Stimulated activated effector memory CD8-positive, alpha-beta T cell treated with anti-CD3 and anti-CD28 coated beads, Interleukin-12 subunit alpha, Interleukin-12 subunit beta, amount 100 ng/mL, for 72 hours (primary cell): ENCODE results near the gene FBXO15.

Source experiments
- ATAC-seq: fragments of 150-1000 bp; cut with Tn5 transposase; 2 replicates; pipeline ENCODE4 v1.10.0; 2021
- DNase-seq, 2 donors: peaks; one replicate each; pipeline ENCODE4 v3.0.0; 2021 to 2022; ENCODE audit warnings: low spot score in 2 of 2
- H3K27ac Mint-ChIP-seq: one replicate; pipeline ENCODE4 v1.8.0; 2022; ENCODE audit warnings: mild to moderate bottlenecking, mixed read lengths
- H3K36me3 Mint-ChIP-seq: one replicate; pipeline ENCODE4 v1.8.0; 2022; ENCODE audit warnings: mild to moderate bottlenecking, mixed read lengths
- H3K4me1 Mint-ChIP-seq: one replicate; pipeline ENCODE4 v1.8.0; 2022; ENCODE audit warnings: mixed read lengths
- H3K4me3 Mint-ChIP-seq: one replicate; pipeline ENCODE4 v1.8.0; 2022; ENCODE audit warnings: mild to moderate bottlenecking, mixed read lengths
- H3K9me3 Mint-ChIP-seq: one replicate; pipeline ENCODE4 v1.8.0; 2022; ENCODE audit warnings: mixed read lengths

Gene FBXO15

DNA sequence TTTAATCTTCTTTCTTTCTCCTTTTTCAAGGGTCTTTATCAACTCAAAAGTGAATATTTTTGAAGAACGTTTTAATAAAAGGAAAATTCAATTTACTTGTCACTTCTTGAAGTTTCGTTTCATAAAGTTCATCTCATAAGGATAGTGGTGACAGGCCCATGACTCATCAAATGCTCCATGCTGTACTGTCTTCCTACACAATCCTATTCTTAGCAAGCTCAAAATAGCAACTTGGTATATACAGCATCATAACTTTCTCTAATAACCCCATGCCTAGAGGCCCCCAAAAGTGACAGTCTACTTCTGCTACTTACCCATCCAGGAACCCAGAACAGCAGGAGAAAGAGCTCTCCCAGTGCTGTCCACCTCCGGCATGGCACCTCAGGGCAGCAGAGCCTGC is 7.7 kb downstream of the FBXO15 start:
- Mint-ChIP-seq H3K27ac (peak overlapping the region; percentile 67), H3K4me3 (peak overlapping the region; percentile 57), H3K9me3 (no peaks in the 10 kb centered on the region), H3K36me3 (no peaks in the 10 kb centered on the region), H3K4me1 (peaks cover 18% of the 10 kb centered on the region)
- ATAC-seq (peak; percentile 99), DNase-seq (no peak)

DNA sequence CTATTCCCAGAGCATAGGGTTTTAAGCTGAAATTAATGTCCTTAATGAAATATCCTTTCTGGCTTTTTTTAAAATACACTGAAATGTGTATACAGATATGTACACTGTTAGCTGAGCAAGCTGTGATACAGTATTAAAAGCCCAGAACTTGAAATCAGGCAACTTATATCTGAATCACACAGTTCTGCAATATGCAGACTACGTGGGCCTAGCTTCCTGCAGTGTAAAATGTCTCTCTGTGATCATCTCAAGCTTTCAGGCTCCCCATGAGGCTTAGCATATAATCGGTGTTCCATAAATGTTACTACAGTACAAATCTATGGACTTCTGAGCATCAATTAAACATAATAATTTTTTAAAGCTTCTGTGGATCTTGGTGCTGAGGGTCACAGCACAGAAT is 8.2 kb downstream of the FBXO15 start:
- DNase-seq (no peak), ATAC-seq (peak; percentile 55)
- H3K4me1 Mint-ChIP-seq = peaks cover 18% of the 10 kb centered on the region
- no peaks in the 10 kb centered on the region for H3K36me3 Mint-ChIP-seq
- H3K9me3 Mint-ChIP-seq = no peaks in the 10 kb centered on the region
- peak overlapping the region; percentile 57 for H3K4me3 Mint-ChIP-seq
- H3K27ac Mint-ChIP-seq = peak overlapping the region; percentile 67

DNA sequence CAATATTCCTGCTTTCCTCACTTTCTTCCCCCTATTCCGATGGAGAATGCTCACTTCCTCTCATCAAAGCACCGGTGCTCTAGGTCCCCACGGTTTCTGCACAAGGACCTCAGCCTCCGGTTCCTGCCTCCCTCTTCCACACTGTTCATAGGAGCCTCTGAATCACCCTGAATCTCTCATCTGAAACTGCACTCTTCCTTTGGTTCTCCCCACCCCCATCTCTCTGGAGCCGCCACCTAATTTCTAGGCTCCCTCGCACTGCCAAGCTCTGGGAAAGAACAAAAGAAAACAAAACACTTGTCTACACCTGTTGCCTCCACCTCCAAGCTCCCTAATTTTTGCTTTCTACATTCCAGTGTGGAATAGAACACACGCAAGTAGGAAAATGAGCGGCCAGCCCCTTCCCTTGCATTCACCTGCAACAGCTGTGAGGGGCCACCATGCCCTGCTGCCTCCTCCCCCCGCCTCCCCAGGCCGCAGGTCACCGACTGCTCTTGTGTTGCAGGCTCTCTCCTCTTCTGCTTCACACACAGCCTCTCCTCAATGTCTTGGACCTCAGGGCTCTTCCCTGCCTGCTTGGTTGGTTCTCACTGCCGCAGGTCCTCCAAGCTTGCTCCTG is 9.6 kb downstream of the FBXO15 start:
- Mint-ChIP-seq H3K27ac (no peak overlapping the region), H3K9me3 (no peaks in the 10 kb centered on the region)
- DNase-seq = no peak

DNA sequence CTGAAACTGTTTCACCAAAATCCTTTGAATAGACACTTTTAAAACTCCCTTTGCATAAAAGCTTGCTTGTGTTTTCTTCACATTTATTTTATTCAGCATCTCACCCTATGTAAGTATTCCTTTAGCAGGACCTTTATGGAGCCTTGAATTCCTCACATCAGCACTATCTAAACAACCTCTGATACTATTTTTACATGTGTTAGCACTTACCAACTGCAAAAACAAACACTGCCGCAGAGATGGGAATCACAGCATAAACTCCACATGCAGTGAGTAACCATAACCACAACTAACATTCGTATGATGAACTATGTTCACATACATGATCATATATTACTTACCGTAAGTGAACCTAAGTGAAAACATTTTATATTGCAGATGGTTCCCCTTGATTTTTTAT is 15.4 kb downstream of the FBXO15 start:
- H3K36me3 Mint-ChIP-seq = no peaks in the 10 kb centered on the region
- no peak overlapping the region for H3K27ac Mint-ChIP-seq
- no peaks in the 10 kb centered on the region for H3K4me1 Mint-ChIP-seq
- no peaks in the 10 kb centered on the region for H3K9me3 Mint-ChIP-seq
- DNase-seq (no peak), ATAC-seq (no peak)
- H3K4me3 Mint-ChIP-seq = no peak overlapping the region

More for the DNA sequence above, 9.6 kb downstream of the FBXO15 start:
- Mint-ChIP-seq H3K4me3 (no peak overlapping the region), H3K4me1 (peaks cover 18% of the 10 kb centered on the region), H3K36me3 (no peaks in the 10 kb centered on the region)
- no peak for ATAC-seq

DNA sequence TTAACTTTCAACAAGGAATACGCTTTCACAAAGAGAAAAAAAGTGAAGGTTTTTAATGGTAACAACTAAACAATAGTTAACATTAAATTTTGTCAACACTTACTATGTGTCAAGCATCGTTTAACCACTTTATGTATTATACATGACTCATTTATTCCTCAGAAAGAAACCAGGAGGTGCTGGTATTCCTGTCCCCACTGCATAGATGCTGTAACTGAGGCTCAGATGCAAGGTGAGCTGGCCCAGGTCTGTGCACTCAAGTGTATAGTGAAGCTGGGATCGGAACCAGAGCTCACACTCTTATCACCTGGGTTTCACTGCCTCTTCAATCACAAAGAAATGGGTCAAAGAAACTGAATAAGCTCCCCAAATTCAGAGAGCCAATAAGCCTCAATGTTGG is 16.5 kb downstream of the FBXO15 start:
- Mint-ChIP-seq H3K27ac (no peak overlapping the region), H3K4me1 (no peaks in the 10 kb centered on the region), H3K36me3 (no peaks in the 10 kb centered on the region), H3K4me3 (no peak overlapping the region), H3K9me3 (no peaks in the 10 kb centered on the region)
- ATAC-seq = no peak
- DNase-seq = no peak

DNA sequence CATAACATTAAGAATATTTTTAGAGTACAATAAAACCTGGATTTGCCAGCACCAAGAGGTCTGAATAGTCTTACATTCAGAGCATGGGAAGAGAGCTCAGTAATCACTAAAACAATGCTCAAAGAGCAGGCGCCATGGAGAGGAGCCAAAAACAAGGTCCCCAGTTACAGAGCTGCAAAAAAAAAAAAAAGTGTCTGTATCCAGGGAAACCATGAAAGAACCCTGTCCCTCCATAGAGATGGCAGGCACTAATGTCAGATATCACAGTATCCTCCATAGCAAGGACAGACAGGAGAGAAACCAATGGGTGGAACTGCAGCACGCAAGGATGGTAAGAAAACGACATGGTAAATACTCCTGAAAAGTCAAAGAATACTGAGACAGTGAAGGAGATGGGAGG is 19.5 kb downstream of the FBXO15 start:
- H3K36me3 Mint-ChIP-seq = no peaks in the 10 kb centered on the region

DNA sequence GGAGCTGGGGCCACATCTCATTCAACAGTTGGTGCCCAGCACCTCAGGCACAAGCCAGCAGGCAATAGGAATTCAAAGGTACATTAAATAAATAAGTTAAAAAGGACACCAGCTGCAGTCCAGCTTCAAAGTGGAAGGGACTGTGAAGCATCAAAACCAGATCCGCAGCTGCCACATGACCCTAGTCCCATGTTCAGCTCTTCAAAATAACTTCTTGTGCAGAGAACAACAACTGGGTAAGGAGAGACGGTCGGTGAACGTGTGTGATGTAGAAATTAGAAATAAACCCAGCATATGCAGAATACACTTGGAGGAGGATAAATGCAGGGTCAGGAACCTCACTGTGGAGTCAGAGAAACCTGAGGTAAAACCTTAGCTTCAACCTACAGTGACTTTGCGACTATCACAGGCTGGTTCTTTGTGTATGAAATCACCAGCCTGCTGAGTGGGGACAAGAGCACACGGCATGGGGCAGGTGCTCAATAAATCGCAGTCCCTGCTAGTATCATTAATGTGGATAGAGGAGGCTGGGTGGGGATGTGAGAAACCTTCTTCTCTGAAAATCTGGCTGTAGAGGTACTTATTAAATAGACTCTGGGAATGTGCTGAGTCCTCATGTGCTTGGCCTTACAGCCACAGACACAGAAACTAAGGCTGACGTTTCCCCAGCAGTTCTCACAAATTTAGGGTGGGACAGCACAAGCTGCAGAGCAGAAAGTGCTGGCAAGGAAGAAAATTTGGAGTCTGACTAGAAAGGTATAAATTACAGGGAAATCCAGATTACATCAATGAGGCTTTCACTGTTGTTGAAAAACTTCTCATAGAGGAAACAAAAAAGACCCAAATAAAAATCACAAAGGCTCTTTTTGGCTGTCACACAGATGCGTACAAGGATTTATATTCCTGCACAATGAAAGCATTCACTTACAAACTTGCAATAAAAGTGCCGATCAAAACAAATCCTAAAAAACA is 20.7 kb downstream of the FBXO15 start:
- no peak for ATAC-seq
- no peak for DNase-seq
- no peaks in the 10 kb centered on the region for H3K4me1 Mint-ChIP-seq
- H3K36me3 Mint-ChIP-seq = no peaks in the 10 kb centered on the region
- no peak overlapping the region for H3K4me3 Mint-ChIP-seq
- H3K27ac Mint-ChIP-seq = no peak overlapping the region
- no peaks in the 10 kb centered on the region for H3K9me3 Mint-ChIP-seq

More for the DNA sequence above, 19.5 kb downstream of the FBXO15 start:
- no peak for ATAC-seq
- Mint-ChIP-seq H3K27ac (no peak overlapping the region), H3K4me1 (no peaks in the 10 kb centered on the region), H3K4me3 (no peak overlapping the region), H3K9me3 (no peaks in the 10 kb centered on the region)
- no peak for DNase-seq

DNA sequence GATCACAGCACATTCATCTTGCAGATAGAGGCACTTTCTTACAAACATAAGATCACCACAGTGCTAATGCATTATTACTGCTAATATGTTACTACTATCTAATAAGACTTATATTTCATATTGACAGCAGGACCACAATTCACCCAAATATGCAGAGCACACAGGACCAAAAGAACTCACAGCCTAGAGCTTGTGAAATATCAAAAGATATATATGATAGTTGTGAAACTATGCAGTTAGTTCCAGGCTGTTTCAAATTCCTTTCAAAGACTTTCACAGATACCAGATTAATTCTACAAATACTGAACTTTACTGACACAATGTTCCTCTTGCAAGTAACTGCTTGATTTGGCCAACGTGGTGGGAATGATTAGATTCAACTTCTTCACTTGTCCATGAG is 23.0 kb downstream of the FBXO15 start:
- DNase-seq (no peak), ATAC-seq (no peak)
- Mint-ChIP-seq H3K36me3 (no peaks in the 10 kb centered on the region), H3K27ac (no peak overlapping the region), H3K4me3 (no peak overlapping the region), H3K9me3 (no peaks in the 10 kb centered on the region), H3K4me1 (no peaks in the 10 kb centered on the region)

DNA sequence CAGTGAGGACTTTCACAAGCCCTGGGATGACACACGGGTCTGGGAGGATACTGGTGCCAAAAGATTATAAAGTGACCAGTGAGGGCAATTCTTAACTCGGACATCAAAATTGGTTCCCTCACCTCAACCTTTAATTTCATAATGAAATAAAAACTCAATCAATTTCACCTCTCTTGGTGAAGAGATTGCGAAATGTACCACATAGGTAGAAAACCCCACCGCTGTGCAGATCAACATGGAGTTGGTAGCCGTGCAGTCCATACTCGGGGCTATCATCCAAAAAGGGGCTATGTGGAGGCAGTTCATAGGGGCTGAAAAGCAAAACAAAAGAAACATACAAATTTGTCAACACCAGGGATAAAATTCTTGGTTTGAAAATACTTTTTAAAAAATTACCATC is 24.4 kb downstream of the FBXO15 start:
- Mint-ChIP-seq H3K4me3 (no peak overlapping the region), H3K27ac (no peak overlapping the region), H3K36me3 (no peaks in the 10 kb centered on the region), H3K4me1 (no peaks in the 10 kb centered on the region), H3K9me3 (no peaks in the 10 kb centered on the region)
- DNase-seq = no peak
- no peak for ATAC-seq

DNA sequence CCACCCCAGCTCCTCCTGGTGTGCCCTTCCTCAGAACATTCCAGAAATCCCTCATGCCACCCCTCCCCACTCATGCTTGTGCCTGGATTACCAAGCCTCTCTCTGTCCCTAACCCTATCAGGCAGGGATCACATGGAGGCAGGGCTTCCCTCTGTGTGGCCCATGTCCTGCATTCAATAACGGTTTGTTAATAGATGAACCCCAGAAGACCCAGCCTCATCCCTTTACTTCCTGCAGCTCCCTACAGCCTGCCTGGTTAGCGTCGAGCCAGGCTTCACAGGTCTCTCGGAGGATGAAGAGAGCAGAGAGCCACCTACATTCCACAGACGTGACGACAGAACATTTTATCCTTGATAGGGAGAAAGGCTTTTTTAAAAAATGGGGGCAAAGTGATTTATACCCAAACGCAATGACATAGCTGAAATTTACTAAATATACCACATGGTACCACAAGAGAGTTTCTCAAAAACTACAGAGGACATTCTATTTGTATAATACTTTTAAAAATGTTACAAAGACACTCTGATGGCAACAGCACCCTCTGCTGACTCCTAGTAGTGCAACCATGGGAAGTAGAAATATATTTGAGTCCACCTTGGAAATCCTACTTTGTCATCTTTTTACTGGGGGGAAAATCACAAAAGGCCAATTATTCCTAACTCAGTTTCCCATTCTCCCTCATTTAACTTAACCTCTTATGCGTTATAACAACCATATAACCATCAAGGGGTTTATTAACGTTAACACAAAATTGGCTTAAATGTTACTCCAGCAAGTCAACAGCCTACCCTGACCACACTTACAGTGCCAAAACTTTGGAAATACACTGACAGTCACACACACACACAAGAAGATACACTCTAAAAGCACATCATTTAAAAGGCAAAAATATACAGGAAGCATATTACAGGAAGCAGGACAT is 30.7 kb downstream of the FBXO15 start:
- ATAC-seq (no peak), DNase-seq (no peak)
- Mint-ChIP-seq H3K4me3 (no peak overlapping the region), H3K27ac (no peak overlapping the region), H3K4me1 (no peaks in the 10 kb centered on the region), H3K36me3 (no peaks in the 10 kb centered on the region), H3K9me3 (no peaks in the 10 kb centered on the region)

DNA sequence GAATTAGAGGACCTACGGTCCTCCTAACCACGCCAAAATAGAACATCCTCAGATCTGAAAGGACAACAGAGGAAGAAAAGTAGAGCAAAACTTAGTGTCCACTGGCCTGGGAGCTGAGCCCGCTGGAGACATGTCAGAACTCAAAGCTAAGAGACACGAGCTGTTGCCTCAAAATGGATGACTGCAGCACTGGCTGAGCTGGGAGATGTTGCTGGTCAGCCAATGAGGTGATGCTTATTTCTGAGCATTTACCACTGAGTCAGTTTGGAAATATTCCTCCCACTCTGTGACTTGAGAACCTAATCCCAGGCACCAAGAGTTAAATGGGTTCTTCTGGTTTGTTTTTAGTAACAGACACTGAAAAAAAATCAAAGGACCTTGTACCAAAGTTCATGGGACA is 32.6 kb downstream of the FBXO15 start:
- Mint-ChIP-seq H3K4me3 (no peak overlapping the region), H3K9me3 (no peaks in the 10 kb centered on the region), H3K4me1 (no peaks in the 10 kb centered on the region), H3K27ac (no peak overlapping the region), H3K36me3 (no peaks in the 10 kb centered on the region)
- ATAC-seq (no peak), DNase-seq (no peak)

DNA sequence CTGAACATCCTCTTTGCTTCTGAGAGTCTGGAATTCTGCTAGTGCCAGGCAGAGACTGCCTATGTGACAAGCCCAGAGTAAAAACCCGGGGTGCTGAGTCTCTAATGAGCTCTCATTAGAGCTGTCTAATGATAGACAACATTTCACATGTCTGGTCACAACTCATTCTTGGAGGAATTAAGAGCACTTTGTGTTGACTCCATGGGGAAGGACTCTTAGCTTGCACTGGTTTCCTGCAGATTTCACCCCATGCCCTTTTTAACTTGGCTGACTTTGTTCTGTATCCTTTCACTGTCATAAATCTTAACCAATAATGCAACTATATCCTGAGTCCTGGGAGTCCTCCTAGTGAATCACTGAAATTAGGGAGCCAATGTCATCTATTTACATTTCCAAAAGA is 33.5 kb downstream of the FBXO15 start:
- H3K4me1 Mint-ChIP-seq = no peaks in the 10 kb centered on the region
- no peaks in the 10 kb centered on the region for H3K9me3 Mint-ChIP-seq
- ATAC-seq = no peak
- H3K36me3 Mint-ChIP-seq = no peaks in the 10 kb centered on the region
- no peak for DNase-seq
- no peak overlapping the region for H3K27ac Mint-ChIP-seq
- no peak overlapping the region for H3K4me3 Mint-ChIP-seq

DNA sequence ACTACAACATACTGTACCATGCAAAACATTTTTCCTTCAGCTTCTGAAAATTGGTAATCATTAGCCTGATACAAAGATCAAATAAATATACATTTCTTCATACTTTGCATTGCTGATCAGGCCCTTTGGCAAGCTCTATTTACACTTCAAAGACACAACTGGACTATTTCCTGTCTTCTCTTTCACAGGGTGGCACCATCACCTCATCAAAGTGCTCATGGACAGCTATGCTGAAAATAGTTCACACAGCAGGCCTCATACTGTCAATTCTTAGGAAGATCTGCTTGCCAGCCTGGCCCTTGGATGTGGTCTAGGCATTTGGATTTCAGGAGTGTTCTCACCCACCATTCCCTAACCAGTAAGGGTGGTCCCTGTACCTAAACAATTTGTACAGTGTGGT is 33.9 kb downstream of the FBXO15 start:
- H3K4me1 Mint-ChIP-seq = no peaks in the 10 kb centered on the region
- no peak overlapping the region for H3K27ac Mint-ChIP-seq
- H3K4me3 Mint-ChIP-seq = no peak overlapping the region
- H3K9me3 Mint-ChIP-seq = no peaks in the 10 kb centered on the region
- ATAC-seq (peak; percentile 24), DNase-seq (no peak)
- no peaks in the 10 kb centered on the region for H3K36me3 Mint-ChIP-seq

DNA sequence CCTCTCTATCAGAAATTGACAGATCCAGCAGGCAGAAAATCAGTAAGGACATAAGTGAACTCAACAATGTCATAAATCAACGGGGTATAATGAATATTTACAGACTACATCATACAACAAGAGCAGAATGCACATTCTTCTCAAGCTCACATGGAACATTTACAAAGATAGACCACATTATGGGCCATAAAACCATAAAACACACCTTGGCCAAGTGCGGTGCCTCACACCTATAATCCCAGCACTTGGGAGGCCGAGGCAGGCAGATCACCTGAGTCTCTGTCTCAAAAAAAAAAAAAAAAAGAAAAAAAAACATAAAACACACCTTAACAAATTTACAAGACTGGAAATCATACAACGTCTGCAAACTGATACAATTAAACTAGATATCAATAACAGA is 36.7 kb downstream of the FBXO15 start:
- no peak for DNase-seq
- no peak for ATAC-seq
- no peak overlapping the region for H3K27ac Mint-ChIP-seq
- no peaks in the 10 kb centered on the region for H3K36me3 Mint-ChIP-seq
- H3K4me3 Mint-ChIP-seq = no peak overlapping the region
- peaks cover 8% of the 10 kb centered on the region for H3K9me3 Mint-ChIP-seq
- H3K4me1 Mint-ChIP-seq = no peaks in the 10 kb centered on the region

DNA sequence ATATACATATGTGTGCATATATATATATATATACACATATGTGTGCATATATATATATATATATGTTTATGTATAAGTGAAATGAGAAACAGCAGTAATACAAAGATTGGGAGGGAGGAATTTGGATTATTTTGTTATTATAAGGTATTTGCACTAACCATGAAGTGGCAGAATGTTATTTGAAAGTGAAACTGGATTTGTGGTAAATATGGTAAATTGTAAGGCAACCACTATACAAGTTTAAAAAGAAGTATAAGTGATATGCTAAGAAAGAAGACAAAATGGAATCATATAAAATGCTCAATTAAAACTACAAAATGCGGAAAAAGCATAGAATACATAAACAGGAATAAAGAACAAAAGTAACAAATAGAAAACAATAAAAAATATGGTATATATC is 37.5 kb downstream of the FBXO15 start:
- H3K9me3 Mint-ChIP-seq = peaks cover 8% of the 10 kb centered on the region
- ATAC-seq (no peak), DNase-seq (no peak)
- H3K27ac Mint-ChIP-seq = no peak overlapping the region
- H3K4me3 Mint-ChIP-seq = no peak overlapping the region
- no peaks in the 10 kb centered on the region for H3K36me3 Mint-ChIP-seq
- no peaks in the 10 kb centered on the region for H3K4me1 Mint-ChIP-seq
